Stomach (tissue), 4 donors: ENCODE measurements around the gene FAM13C.

Source experiments
- CTCF ChIP-seq, 7 experiments: fragments of 450-650 bp in 4 of 7; fragments of 200-600 bp in 3 of 7; sonication (generic) in 3 of 7; IDR thresholded peaks; one replicate each; pipeline ENCODE4 v1.5.1; 2016 to 2019; ENCODE audit warnings: antibody characterized with exemption in 7 of 7, control low read depth in 2 of 7, mild to moderate bottlenecking in 1 of 7
- EP300 ChIP-seq: sonication (generic); formaldehyde crosslinking; IDR thresholded peaks from one replicate; pipeline ENCODE4 v1.6.1; 2017; ENCODE audit warnings: antibody characterized with exemption
- POLR2A ChIP-seq, 4 donors: fragments of 450-650 bp; IDR thresholded peaks; one replicate each; pipeline ENCODE4 v1.6.1; 2016; ENCODE audit warnings: antibody characterized with exemption in 4 of 4, control low read depth in 2 of 4, mild to moderate bottlenecking in 1 of 4, moderate library complexity in 1 of 4

GRCh38 chr10:59236064-59236697 lies 126.2 kb downstream of the FAM13C start:
- TF ChIP-seq CTCF (IDR thresholded peaks at IDR 0.05) (no peak), POLR2A (IDR thresholded peaks at IDR 0.05) (no peak), EP300 (no peak)
